A549 (cell line): ENCODE measurements around the gene COIL. TPM values are rescaled to one million over a fixed set of nuclear protein-coding genes. Genes with fewer than 3 reads are reported as not detected.
A peak's percentile ranks its signal among the peaks of the same experiment; 100 is the strongest.

Source experiments
- ATAC-seq, 2 experiments: fragments of 200-7000 bp in 1 of 2; fragments of >200 bp in 1 of 2; cut with Nextera tagmentation in 1 of 2; cut with Tn5 transposase in 1 of 2; 3 replicates each; pipeline versions ENCODE4 v1.8.0 to v1.9.1; 2018 to 2020; ENCODE audit warnings: mild to moderate bottlenecking in 1 of 2, moderate library complexity in 1 of 2
- CTCF ChIA-PET: fragments of 300-600 bp; sonication (Branson Sonifier 250); formaldehyde crosslinking; extraction: SDS; loops from one replicate; lab custom pipeline; 2021; ENCODE audit warnings: antibody characterized with exemption, inconsistent platforms; lab: Yijun Ruan, JAX
- POLR2A ChIA-PET: fragments of 350-600 bp; formaldehyde crosslinking; extraction: SDS; loops from one replicate; lab custom pipeline; 2021; ENCODE audit warnings: antibody characterized with exemption, inconsistent platforms; lab: Yijun Ruan, JAX
- DNase-seq, 2 experiments: peaks; one replicate each; pipeline versions ENCODE4 v3.0.0 to v3.0.0-alpha.2; 2011 to 2016; ENCODE audit warnings: low read depth in 1 of 2, low spot score in 1 of 2
- FAIRE-seq: peaks from 2 replicates; lab custom pipeline; 2011; peaks lifted over from hg19 to GRCh38; lab: Jason Lieb, UNC
- H3K27ac ChIP-seq, 2 experiments: fragments of >200 bp; sonication (Bioruptor Twin); formaldehyde crosslinking; 3 replicates each; pipeline ENCODE4 v1.5.1; 2016 to 2017
- H3K4me1 ChIP-seq: fragments of >200 bp; sonication (Bioruptor Twin); formaldehyde crosslinking; 3 replicates; pipeline ENCODE4 v1.6.1; 2016
- H3K4me2 ChIP-seq: fragments of >200 bp; sonication (Bioruptor Twin); formaldehyde crosslinking; 3 replicates; pipeline ENCODE4 v1.6.1; 2016
- H3K4me3 ChIP-seq: fragments of >200 bp; sonication (Bioruptor Twin); formaldehyde crosslinking; 3 replicates; pipeline ENCODE4 v1.5.1; 2016
- H3K9me3 ChIP-seq: fragments of >200 bp; sonication (Bioruptor Twin); formaldehyde crosslinking; 3 replicates; pipeline ENCODE4 v1.6.1; 2016
- ATOH8 ChIP-seq: fragments of 250-450 bp; sonication (Bioruptor Pico); IDR thresholded peaks from 2 replicates; pipeline ENCODE4 v1.5.0; 2020; ENCODE audit warnings: low read depth, mild to moderate bottlenecking, moderate library complexity
- BHLHE40 ChIP-seq: IDR thresholded peaks from 2 replicates; pipeline ENCODE4 v1.6.1; 2012; ENCODE audit warnings: low read depth, low read length, inconsistent platforms
- CBX8 ChIP-seq: fragments of 200-600 bp; sonication (generic); IDR thresholded peaks from 2 replicates; pipeline ENCODE4 v1.6.1; 2016
- CHD2 ChIP-seq: fragments of 150-350 bp; IDR thresholded peaks from 2 replicates; pipeline ENCODE4 v1.6.1; 2014; ENCODE audit warnings: low read length; ENCODE audit not compliant: partially characterized antibody
- EHMT2 ChIP-seq: fragments of 200-600 bp; sonication (generic); IDR thresholded peaks from 2 replicates; pipeline ENCODE4 v1.6.1; 2016; ENCODE audit warnings: antibody characterized with exemption, low read depth, mild to moderate bottlenecking, moderate library complexity
- EP300 ChIP-seq, 2 experiments: fragments of >200 bp; sonication (Bioruptor Twin); formaldehyde crosslinking; IDR thresholded peaks; 2 replicates in 1 of 2; 3 replicates in 1 of 2; pipeline ENCODE4 v1.6.1; 2016 to 2017
- FOSL2 ChIP-seq, 2 experiments: fragments of 450-650 bp in 1 of 2; fragments of >200 bp in 1 of 2; sonication (Bioruptor Twin) in 1 of 2; formaldehyde crosslinking; IDR thresholded peaks; 2 replicates each; pipeline versions ENCODE4 v1.5.0 to v1.6.1; 2016 to 2020; ENCODE audit warnings: mild to moderate bottlenecking in 1 of 2, moderate library complexity in 1 of 2
- GATA3 ChIP-seq: IDR thresholded peaks from 2 replicates; pipeline ENCODE4 v1.6.1; 2012; ENCODE audit warnings: borderline replicate concordance
- HEYL ChIP-seq: fragments of 250-450 bp; sonication (Bioruptor Pico); IDR thresholded peaks from 2 replicates; pipeline ENCODE4 v1.8.0; 2021; ENCODE audit warnings: mild to moderate bottlenecking, moderate library complexity
- HMGXB4 ChIP-seq: fragments of 250-450 bp; sonication (Bioruptor Pico); IDR thresholded peaks from 2 replicates; pipeline ENCODE4 v1.5.0; 2021; ENCODE audit warnings: mild to moderate bottlenecking, moderate library complexity, borderline replicate concordance
- JUN ChIP-seq, 2 experiments: fragments of >200 bp; sonication (Bioruptor Twin); formaldehyde crosslinking; IDR thresholded peaks; 2 replicates in 1 of 2; 3 replicates in 1 of 2; pipeline ENCODE4 v1.6.1; 2016 to 2017
- JUNB ChIP-seq: fragments of >200 bp; sonication (Bioruptor Twin); formaldehyde crosslinking; IDR thresholded peaks from 2 replicates; pipeline ENCODE4 v1.6.1; 2016
- KDM5A ChIP-seq: fragments of 200-600 bp; sonication (generic); IDR thresholded peaks from 2 replicates; pipeline ENCODE4 v1.6.1; 2016; ENCODE audit warnings: antibody characterized with exemption, mild to moderate bottlenecking
- MAZ ChIP-seq: fragments of 150-350 bp; IDR thresholded peaks from 2 replicates; pipeline ENCODE4 v1.6.1; 2014; ENCODE audit warnings: antibody characterized with exemption, low read depth, low read length, borderline replicate concordance
- NFE2L2 ChIP-seq: fragments of 150-350 bp; conservative IDR thresholded peaks from 2 replicates; pipeline ENCODE4 v1.6.1; 2014; ENCODE audit warnings: low read length
- POLR2A ChIP-seq: IDR thresholded peaks from 2 replicates; pipeline ENCODE4 v1.6.1; 2012; ENCODE audit warnings: mild to moderate bottlenecking, low read length
- RAD21 ChIP-seq, 2 experiments: fragments of >200 bp in 1 of 2; sonication (Bioruptor Twin) in 1 of 2; formaldehyde crosslinking in 1 of 2; IDR thresholded peaks in 1 of 2; conservative IDR thresholded peaks in 1 of 2; 2 replicates in 1 of 2; 3 replicates in 1 of 2; pipeline ENCODE4 v1.6.1; 2012 to 2018; ENCODE audit warnings: inconsistent platforms in 1 of 2
- RARB ChIP-seq: fragments of 250-450 bp; sonication (Bioruptor Pico); IDR thresholded peaks from 2 replicates; pipeline ENCODE4 v1.8.0; 2021; ENCODE audit warnings: mild to moderate bottlenecking, moderate library complexity
- RCOR1 ChIP-seq: fragments of 150-350 bp; IDR thresholded peaks from 2 replicates; pipeline ENCODE4 v1.6.1; 2014; ENCODE audit warnings: antibody characterized with exemption, low read length, low read depth
- REST ChIP-seq: fragments of 200-600 bp; sonication (generic); IDR thresholded peaks from 2 replicates; pipeline ENCODE4 v1.6.1; 2016; ENCODE audit warnings: antibody characterized with exemption, mild to moderate bottlenecking, moderate library complexity
- RFX5 ChIP-seq: fragments of 450-650 bp; IDR thresholded peaks from 2 replicates; pipeline ENCODE4 v1.7.1; 2014; ENCODE audit warnings: antibody characterized with exemption, mild to moderate bottlenecking, moderate library complexity
- RNF2 ChIP-seq: fragments of 200-600 bp; sonication (generic); IDR thresholded peaks from 2 replicates; pipeline ENCODE4 v1.6.1; 2016; ENCODE audit warnings: low read depth, mild to moderate bottlenecking, antibody characterized with exemption, moderate library complexity, borderline replicate concordance
- SMC3 ChIP-seq: fragments of >200 bp; sonication (Bioruptor Twin); formaldehyde crosslinking; IDR thresholded peaks from 3 replicates; pipeline ENCODE4 v1.6.1; 2018; ENCODE audit warnings: inconsistent platforms
- TFCP2L1 ChIP-seq: fragments of 250-450 bp; sonication (Bioruptor Pico); IDR thresholded peaks from 2 replicates; pipeline ENCODE4 v1.5.0; 2021; ENCODE audit warnings: mild to moderate bottlenecking
- USF2 ChIP-seq: fragments of 450-650 bp; IDR thresholded peaks from 2 replicates; pipeline ENCODE4 v1.6.1; 2014; ENCODE audit warnings: antibody characterized with exemption
- ZC3H11A ChIP-seq: fragments of 450-650 bp; IDR thresholded peaks from 2 replicates; pipeline ENCODE4 v1.6.1; 2014; ENCODE audit warnings: antibody characterized with exemption, mild to moderate bottlenecking
- ZFP36 ChIP-seq: fragments of 450-650 bp; IDR thresholded peaks from 2 replicates; pipeline ENCODE4 v1.6.1; 2014; ENCODE audit warnings: borderline replicate concordance; ENCODE audit not compliant: partially characterized antibody
- ZNF302 ChIP-seq: fragments of 250-450 bp; sonication (Bioruptor Pico); IDR thresholded peaks from 2 replicates; pipeline ENCODE4 v1.9.0; 2021; ENCODE audit warnings: inconsistent platforms, mild to moderate bottlenecking, moderate library complexity
- ZSCAN20 ChIP-seq: fragments of 250-450 bp; sonication (Bioruptor Pico); IDR thresholded peaks from 2 replicates; pipeline ENCODE4 v1.8.0; 2022; ENCODE audit warnings: mild to moderate bottlenecking, moderate library complexity
- WGBS: methylation state at CpG from one replicate; pipeline ENCODE4 v1.1.6; 2017; ENCODE audit errors: missing lambda C conversion rate; 5-methylcytosine and 5-hydroxymethylcytosine counted together
- polyA plus RNA-seq, 4 experiments: library from polyadenylated mRNA; depleted of rRNA in 3 of 4; stranded (reverse); fragments of >200 nt; fragmentation: RNase III in 1 of 4; extraction: RNeasy Plus Mini Kit Qiagen cat#74134 plus additional on column Dnase treatment in 1 of 4; gene quantifications; 2 replicates in 3 of 4; 3 replicates in 1 of 4; pipeline ENCODE4 v1.2.3, GENCODE V29; 2011 to 2017
- TF ChIP-seq, protein P1 (sequence below): fragments of 150-350 bp; IDR thresholded peaks from 2 replicates; pipeline ENCODE4 v1.6.1; 2014; ENCODE audit warnings: low read depth, mild to moderate bottlenecking, low read length

The COIL gene
- polyA plus RNA-seq, 2 of the 4 experiments (the other 2 are of a cell fraction) = 16.9 to 20.3 TPM

GRCh38 chr17:56913353-56913866 is 47.4 kb downstream of the COIL start:
- H3K4me2 ChIP-seq = peak overlapping the region; percentile 90
- ChIA-PET POLR2A (interaction anchor here (0.6 to 1.7 kb wide), 36 partner anchors 8 to 1675 kb away, joined by 3 to 34 read pairs (median 4); partner anchors contain the start of genes C17orf67, DGKE, NOG and SCPEP1), CTCF (interaction anchor here (0.9 to 1.9 kb wide), 6 partner anchors 9 to 94 kb away, joined by 4 to 10 read pairs (median 5); no protein-coding TSS in a partner anchor)
- peak overlapping the region; percentile 93 to 94 for H3K27ac ChIP-seq
- no peak for FAIRE-seq
- H3K9me3 ChIP-seq = peaks cover 12% of the 10 kb centered on the region; the same call in 2 of the 3 replicates
- H3K4me1 ChIP-seq = peaks cover 44% of the 10 kb centered on the region
- WGBS = 4% methylated on average over 13 of the region's 44 CpGs
- peak overlapping the region; percentile 63 for H3K4me3 ChIP-seq
- DNase-seq = no peak
- TF ChIP-seq EHMT2 (no peak), SMC3 (no peak), ATOH8 (CRISPR knock-in tag) (no peak), KDM5A (no peak; the same call in 1 of the 2 replicates), NFE2L2 (no peak), ZSCAN20 (CRISPR knock-in tag) (no peak), BHLHE40 (no peak), EP300 (IDR thresholded peaks at IDR 0.05) (no peak), CHD2 (no peak), RNF2 (no peak), REST (no peak), RFX5 (no peak), MAZ (no peak), TFCP2L1 (CRISPR knock-in tag) (no peak), GATA3 (no peak), JUNB (no peak)
- TF ChIP-seq, protein P1, sequence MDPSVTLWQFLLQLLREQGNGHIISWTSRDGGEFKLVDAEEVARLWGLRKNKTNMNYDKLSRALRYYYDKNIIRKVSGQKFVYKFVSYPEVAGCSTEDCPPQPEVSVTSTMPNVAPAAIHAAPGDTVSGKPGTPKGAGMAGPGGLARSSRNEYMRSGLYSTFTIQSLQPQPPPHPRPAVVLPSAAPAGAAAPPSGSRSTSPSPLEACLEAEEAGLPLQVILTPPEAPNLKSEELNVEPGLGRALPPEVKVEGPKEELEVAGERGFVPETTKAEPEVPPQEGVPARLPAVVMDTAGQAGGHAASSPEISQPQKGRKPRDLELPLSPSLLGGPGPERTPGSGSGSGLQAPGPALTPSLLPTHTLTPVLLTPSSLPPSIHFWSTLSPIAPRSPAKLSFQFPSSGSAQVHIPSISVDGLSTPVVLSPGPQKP = no peak
- ATAC-seq = peak; percentile 49 to 66

DNA sequence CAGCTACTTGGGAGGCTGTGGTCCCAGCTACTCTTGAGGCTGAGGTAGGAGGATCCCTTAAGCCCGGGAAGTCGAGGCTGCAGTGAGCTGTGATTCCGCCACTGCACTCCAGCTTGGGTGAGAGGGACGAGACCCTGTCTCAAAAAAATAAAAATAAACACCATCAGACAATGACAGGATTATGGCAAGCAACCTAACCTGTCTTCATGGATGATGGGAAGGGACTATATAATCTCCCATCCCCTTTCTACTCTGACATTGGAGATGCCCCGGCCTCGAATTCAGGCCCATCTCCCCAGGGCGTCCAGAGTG is 47.9 kb downstream of the COIL start:
- CTCF ChIA-PET = interaction anchor here (1.0 to 1.9 kb wide), 5 partner anchors 8 to 28 kb away, joined by 4 to 5 read pairs (median 5); no protein-coding TSS in a partner anchor
- 28% methylated on average over 7 of the region's 7 CpGs for WGBS
- H3K27ac ChIP-seq = peak overlapping the region; percentile 93 to 94
- H3K4me1 ChIP-seq = peaks cover 47% of the 10 kb centered on the region
- ATAC-seq (no peak), FAIRE-seq (no peak), DNase-seq (no peak)
- POLR2A ChIA-PET = interaction anchor here (1.3 to 1.7 kb wide), 5 partner anchors 19 to 79 kb away, joined by 5 to 33 read pairs (median 8); partner anchors contain the start of genes C17orf67, DGKE and SCPEP1
- peaks cover 9% of the 10 kb centered on the region; the same call in 2 of the 3 replicates for H3K9me3 ChIP-seq
- peak overlapping the region; percentile 90 for H3K4me2 ChIP-seq
- H3K4me3 ChIP-seq = peak overlapping the region; percentile 63
- TF ChIP-seq POLR2A (no peak), ZFP36 (no peak), RARB (CRISPR knock-in tag) (no peak), HMGXB4 (CRISPR knock-in tag) (no peak), FOSL2 (IDR thresholded peaks at IDR 0.05) (no peak), FOSL2 (CRISPR knock-in tag; IDR thresholded peaks at IDR 0.05) (no peak), RCOR1 (no peak), MAZ (no peak), HEYL (CRISPR knock-in tag) (no peak), CBX8 (no peak), SMC3 (no peak), JUNB (no peak), ZNF302 (CRISPR knock-in tag) (no peak), ZC3H11A (no peak), JUN (IDR thresholded peaks at IDR 0.05) (no peak), USF2 (no peak), RAD21 (conservative IDR thresholded peaks at IDR 0.05 in 1 of 2, IDR thresholded peaks at IDR 0.05 in 1 of 2) (no peak)
